GM19351 (cell line): ENCODE data around the gene TSHZ2.

ENCODE experiments used
- ATAC-seq: cut with Tn5 transposase; IDR thresholded peaks from one replicate; pipeline ENCODE4 v1.9.1; 2021; ENCODE audit warnings: mild to moderate bottlenecking, moderate library complexity; ENCODE audit not compliant: unreplicated experiment

Gene TSHZ2

GRCh38 chr20:52972190-52972937 lies at the start of gene TSHZ2:
TSHZ2 (plus strand) TSS chr20:52972358; CDS start chr20:52973294, 936 bp downstream.
- no peak for ATAC-seq

GRCh38 chr20:52922436-52922835 lies 49.7 kb upstream of the TSHZ2 start:
- no peak for ATAC-seq

GRCh38 chr20:52923123-52923937 lies 48.8 kb upstream of the TSHZ2 start:
- ATAC-seq, result no peak

- no peak for ATAC-seq
Measured at GRCh38 chr20:52924411-52925271, 47.5 kb upstream of the TSHZ2 start.

- ATAC-seq, result no peak
Measured at GRCh38 chr20:52926505-52926904, 45.7 kb upstream of the TSHZ2 start.

GRCh38 chr20:52933867-52934266 lies 38.3 kb upstream of the TSHZ2 start:
- no peak for ATAC-seq

- no peak for ATAC-seq
Measured at GRCh38 chr20:52936351-52937340, 35.5 kb upstream of the TSHZ2 start.

- ATAC-seq, result no peak
Measured at GRCh38 chr20:52937591-52938100, 34.5 kb upstream of the TSHZ2 start.

- ATAC-seq, result no peak
Measured at GRCh38 chr20:52939141-52939540, 33.0 kb upstream of the TSHZ2 start.

- ATAC-seq, result no peak
Measured at GRCh38 chr20:52941808-52942207, 30.4 kb upstream of the TSHZ2 start.

- no peak for ATAC-seq
Measured at GRCh38 chr20:52943185-52943841, 28.8 kb upstream of the TSHZ2 start.

- no peak for ATAC-seq
Measured at GRCh38 chr20:52945268-52945667, 26.9 kb upstream of the TSHZ2 start.

GRCh38 chr20:52945862-52946522 lies 26.2 kb upstream of the TSHZ2 start:
- ATAC-seq, result no peak

GRCh38 chr20:52948491-52948890 lies 23.7 kb upstream of the TSHZ2 start:
- ATAC-seq, result no peak

- no peak for ATAC-seq
Measured at GRCh38 chr20:52953020-52953419, 19.1 kb upstream of the TSHZ2 start.

GRCh38 chr20:52954849-52955248 lies 17.3 kb upstream of the TSHZ2 start:
- ATAC-seq, result no peak

GRCh38 chr20:52958211-52958610 lies 13.9 kb upstream of the TSHZ2 start:
- ATAC-seq, result no peak

GRCh38 chr20:52959125-52959524 lies 13.0 kb upstream of the TSHZ2 start:
- no peak for ATAC-seq

- ATAC-seq, result no peak
Measured at GRCh38 chr20:52962183-52962582, 10.0 kb upstream of the TSHZ2 start.
